Measurements from ENCODE around the gene GTF2H2C. TPM values are rescaled to one million over a fixed set of nuclear protein-coding genes. Genes with fewer than 3 reads are reported as not detected.
A peak's percentile ranks its signal among the peaks of the same experiment; 100 is the strongest.
"Not testable (repeated sequence)": the region's sequence is repeated elsewhere in the genome, so short reads cannot be mapped to it uniquely, and the experiment has no call there.

GTF2H2C gene
- 10 to 100 TPM; 25.8 to 36.3 (median 29.8) TPM for polyA plus RNA-seq (ENCODE audit: insufficient read length in 3 of 3)

DNA sequence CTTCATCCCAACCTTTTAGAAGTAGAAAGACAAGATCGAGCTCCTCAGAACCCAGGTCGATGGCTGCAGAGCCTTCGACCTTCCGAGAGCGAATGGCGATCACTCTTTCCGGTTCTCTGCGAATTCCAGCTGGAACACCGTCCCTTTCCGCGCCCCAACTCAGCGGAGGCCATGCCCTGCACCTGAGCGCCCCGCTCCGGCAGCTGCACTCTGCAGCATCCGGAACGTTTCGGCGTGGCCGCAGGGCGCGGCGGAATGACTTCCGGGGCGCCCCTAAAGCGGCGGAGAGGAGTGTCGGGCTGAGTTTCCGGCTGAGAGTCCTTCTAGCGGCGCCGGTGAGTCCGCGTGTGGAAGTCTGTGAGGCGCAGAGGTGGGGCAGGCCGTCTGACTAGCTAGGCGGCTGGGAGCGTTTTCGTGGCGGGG lies at the start of gene GTF2H2C:
Gene GTF2H2C (plus strand): TSS at position 284 of the 423 bp plus-strand sequence. CDS start 4,942 bp downstream, outside the sequence.
- peak in 2 of 3 donors; percentile 5 to 39 for DNase-seq (ENCODE audit: low read depth in 3 of 3, low spot score in 2 of 3)

GRCh38 chr5:69510694-69511093 lies 49.3 kb upstream of the GTF2H2C start:
- DNase-seq (ENCODE audit: low read depth in 3 of 3, low spot score in 2 of 3), result no peak

GRCh38 chr5:69512740-69513260 lies 47.2 kb upstream of the GTF2H2C start:
- no peak for DNase-seq (ENCODE audit: low read depth in 3 of 3, low spot score in 2 of 3)

DNA sequence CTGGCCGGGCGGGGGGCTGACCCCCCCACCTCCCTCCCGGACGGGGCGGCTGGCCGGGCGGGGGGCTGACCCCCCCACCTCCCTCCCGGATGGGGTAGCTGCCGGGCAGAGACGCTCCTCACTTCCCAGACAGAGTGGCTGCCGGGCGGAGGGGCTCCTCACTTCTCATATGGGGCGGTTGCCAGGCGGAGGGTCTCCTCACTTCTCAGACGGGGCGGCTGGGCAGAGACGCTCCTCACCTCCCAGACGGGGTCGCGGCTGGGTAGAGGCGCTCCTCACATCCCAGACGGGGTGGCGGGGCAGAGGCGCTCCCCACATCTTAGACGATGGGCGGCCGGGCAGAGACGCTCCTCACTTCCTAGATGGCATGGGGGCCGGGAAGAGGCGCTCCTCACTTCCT lies 44.4 kb upstream of the GTF2H2C start:
- DNase-seq (ENCODE audit: low read depth in 3 of 3, low spot score in 2 of 3), result not testable (repeated sequence)

DNA sequence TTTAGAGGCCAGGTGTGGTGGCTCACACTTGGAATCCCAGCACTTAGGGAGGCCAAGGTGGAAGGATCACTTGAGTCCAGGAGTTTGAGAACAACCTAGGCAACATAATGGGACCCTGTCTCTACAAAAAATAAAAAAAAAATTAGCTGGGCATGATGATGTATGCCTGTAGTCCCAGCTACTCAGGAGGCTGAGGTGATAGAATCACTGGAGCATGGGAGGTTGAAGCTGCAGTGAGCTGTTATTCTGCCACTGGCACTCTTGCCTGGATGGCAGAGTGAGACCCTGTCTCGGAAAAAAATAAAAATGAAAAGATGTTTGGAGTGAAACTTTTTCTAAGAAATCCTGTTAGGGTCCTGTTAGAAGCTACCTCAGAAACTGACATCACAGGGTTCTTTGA lies 43.2 kb upstream of the GTF2H2C start:
- no peak for DNase-seq (ENCODE audit: low read depth in 3 of 3, low spot score in 2 of 3)

- no peak for DNase-seq (ENCODE audit: low read depth in 3 of 3, low spot score in 2 of 3)
Observed at GRCh38 chr5:69517763-69518212, 42.2 kb upstream of the GTF2H2C start.

GRCh38 chr5:69519285-69519684 lies 40.7 kb upstream of the GTF2H2C start:
- no peak for DNase-seq (ENCODE audit: low read depth in 3 of 3, low spot score in 2 of 3)

DNA sequence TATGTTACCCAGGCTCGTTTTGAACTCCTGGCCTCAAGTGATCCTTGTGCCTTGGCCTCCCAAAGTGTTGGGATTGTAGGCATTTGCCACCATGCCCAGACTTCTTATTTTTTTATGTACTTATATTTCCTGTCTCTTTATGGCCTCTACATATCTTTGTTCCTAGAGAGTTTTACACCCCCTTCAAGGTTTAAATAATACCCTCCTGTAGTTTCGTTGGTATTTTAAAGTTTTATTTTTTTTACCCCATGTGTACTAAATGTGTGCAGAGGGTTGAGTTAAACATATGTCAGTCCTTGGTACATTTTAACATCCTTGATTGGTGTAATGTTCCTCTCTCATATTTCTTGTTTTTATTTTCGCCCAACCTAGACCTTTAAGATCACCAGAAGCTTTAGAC lies 38.0 kb upstream of the GTF2H2C start:
- DNase-seq (ENCODE audit: low read depth in 3 of 3, low spot score in 2 of 3), result no peak

DNA sequence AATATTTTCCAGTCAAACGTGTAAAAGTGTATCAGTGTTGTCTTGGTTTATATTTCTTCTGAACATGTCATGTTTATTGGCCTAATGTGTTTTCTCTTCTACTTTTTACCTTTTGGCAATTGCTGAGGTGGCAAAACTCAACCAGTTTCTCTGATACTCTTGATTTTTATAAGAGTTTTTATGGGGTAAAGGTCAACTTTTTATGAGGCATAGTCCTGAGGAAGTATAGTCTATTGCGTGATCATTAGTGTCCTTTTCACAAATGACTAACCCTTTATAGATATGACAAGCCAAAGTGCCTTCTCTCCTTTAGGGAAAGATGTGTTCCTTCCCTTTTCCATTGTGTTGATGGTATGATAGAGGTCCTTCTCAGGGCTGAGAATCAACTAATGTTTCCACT lies 34.5 kb upstream of the GTF2H2C start:
- no peak for DNase-seq (ENCODE audit: low read depth in 3 of 3, low spot score in 2 of 3)

GRCh38 chr5:69526660-69527059 lies 33.3 kb upstream of the GTF2H2C start:
- DNase-seq (ENCODE audit: low read depth in 3 of 3, low spot score in 2 of 3), result no peak

- DNase-seq (ENCODE audit: low read depth in 3 of 3, low spot score in 2 of 3), result no peak
Observed at GRCh38 chr5:69527128-69527770, 32.7 kb upstream of the GTF2H2C start.

- DNase-seq (ENCODE audit: low read depth in 3 of 3, low spot score in 2 of 3), result peak in 1 of 3 donors; percentile 29
Observed at GRCh38 chr5:69528035-69528434, 32.0 kb upstream of the GTF2H2C start.

DNA sequence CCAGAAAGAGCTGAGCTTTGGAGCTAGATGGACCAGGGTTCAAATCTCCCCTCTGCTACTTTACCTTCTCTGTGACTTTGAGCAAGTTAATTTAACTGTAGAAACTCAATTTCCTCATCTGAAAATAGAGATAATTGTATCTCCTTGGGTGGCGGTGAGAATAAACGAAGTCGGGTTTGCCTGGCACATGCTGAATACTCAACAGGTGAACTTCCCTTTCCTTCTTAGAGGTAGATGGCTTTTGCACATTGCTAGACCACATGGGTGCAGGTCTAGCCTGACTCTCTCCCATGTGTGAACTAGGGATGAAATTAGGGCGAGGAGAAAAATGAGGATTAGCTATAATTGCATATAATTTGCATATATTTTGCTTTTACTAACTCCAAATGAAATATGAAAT lies 31.4 kb upstream of the GTF2H2C start:
- DNase-seq (ENCODE audit: low read depth in 3 of 3, low spot score in 2 of 3), result no peak

- no peak for DNase-seq (ENCODE audit: low read depth in 3 of 3, low spot score in 2 of 3)
Observed at GRCh38 chr5:69530561-69531405, 29.2 kb upstream of the GTF2H2C start.

- DNase-seq (ENCODE audit: low read depth in 3 of 3, low spot score in 2 of 3), result no peak
Observed at GRCh38 chr5:69531406-69531801, 28.6 kb upstream of the GTF2H2C start.

GRCh38 chr5:69537911-69538310 lies 22.1 kb upstream of the GTF2H2C start:
- not testable (repeated sequence) for DNase-seq (ENCODE audit: low read depth in 3 of 3, low spot score in 2 of 3)

GRCh38 chr5:69538735-69539134 lies 21.3 kb upstream of the GTF2H2C start:
- DNase-seq (ENCODE audit: low read depth in 3 of 3, low spot score in 2 of 3), result not testable (repeated sequence)

DNA sequence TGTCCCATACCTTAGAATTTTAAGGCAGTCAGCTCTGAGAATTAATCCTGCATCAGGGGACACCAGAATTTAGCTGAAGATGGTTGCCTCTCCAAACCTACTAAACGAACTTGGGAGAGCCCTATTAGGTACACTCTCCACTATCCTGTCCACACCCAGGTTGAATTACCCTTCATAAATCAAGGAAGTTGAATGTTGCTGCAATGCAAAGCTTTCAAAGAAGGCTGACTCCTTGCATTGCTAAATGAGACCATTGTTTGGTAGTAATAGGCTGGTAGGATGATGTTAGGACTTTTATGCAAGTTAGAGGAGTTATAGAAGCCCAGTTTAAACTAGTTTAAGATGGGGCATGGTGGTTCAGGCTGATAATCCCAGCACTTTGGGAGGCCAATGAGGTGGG lies 18.6 kb upstream of the GTF2H2C start:
- not testable (repeated sequence) for DNase-seq (ENCODE audit: low read depth in 3 of 3, low spot score in 2 of 3)

GRCh38 chr5:69542838-69543618 lies 17.0 kb upstream of the GTF2H2C start:
- not testable (repeated sequence) for DNase-seq (ENCODE audit: low read depth in 3 of 3, low spot score in 2 of 3)

DNA sequence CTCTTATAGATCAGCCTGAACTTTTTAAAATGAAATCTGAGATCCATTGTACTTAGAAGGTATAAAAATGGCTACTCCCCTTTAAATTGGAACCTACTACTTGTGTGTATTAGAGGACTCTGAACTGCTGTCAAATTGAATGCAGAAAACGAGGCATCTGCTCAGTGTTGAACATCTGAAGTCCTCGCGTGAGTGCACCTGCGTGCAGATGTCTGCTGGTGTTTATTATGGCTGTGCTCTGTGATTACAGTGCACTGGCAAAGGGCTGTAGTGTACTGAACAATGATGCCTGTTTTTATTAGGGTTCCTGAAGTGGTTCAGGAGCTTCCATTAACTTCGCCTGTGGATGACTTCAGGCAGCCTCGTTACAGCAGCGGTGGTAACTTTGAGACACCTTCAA lies 15.4 kb upstream of the GTF2H2C start:
- DNase-seq (ENCODE audit: low read depth in 3 of 3, low spot score in 2 of 3), result not testable (repeated sequence)
